Memory B cell (primary cell): ENCODE results near the gene PPP1R9B.

Experiments used
- ATAC-seq: fragments of 150-1000 bp; cut with Tn5 transposase; 2 replicates; pipeline ENCODE4 v1.10.0; 2021; ENCODE audit warnings: low read depth, mild to moderate bottlenecking, moderate library complexity
- DNase-seq, 2 donors: peaks; one replicate each; pipeline ENCODE4 v3.0.0; 2022; ENCODE audit warnings: low spot score in 2 of 2
- H3K27ac Mint-ChIP-seq: one replicate; pipeline ENCODE4 v1.8.0; 2022; ENCODE audit warnings: mild to moderate bottlenecking, moderate library complexity, mixed read lengths
- H3K27me3 Mint-ChIP-seq: one replicate; pipeline ENCODE4 v1.8.0; 2022; ENCODE audit warnings: mixed read lengths
- H3K36me3 Mint-ChIP-seq: one replicate; pipeline ENCODE4 v1.8.0; 2022; ENCODE audit warnings: mild to moderate bottlenecking, mixed read lengths
- H3K4me1 Mint-ChIP-seq: one replicate; pipeline ENCODE4 v1.8.0; 2022; ENCODE audit warnings: mixed read lengths
- H3K4me3 Mint-ChIP-seq: one replicate; pipeline ENCODE4 v1.8.0; 2022; ENCODE audit warnings: mild to moderate bottlenecking, moderate library complexity, mixed read lengths
- H3K9me3 Mint-ChIP-seq: one replicate; pipeline ENCODE4 v1.8.0; 2022; ENCODE audit warnings: mixed read lengths

The PPP1R9B gene

DNA sequence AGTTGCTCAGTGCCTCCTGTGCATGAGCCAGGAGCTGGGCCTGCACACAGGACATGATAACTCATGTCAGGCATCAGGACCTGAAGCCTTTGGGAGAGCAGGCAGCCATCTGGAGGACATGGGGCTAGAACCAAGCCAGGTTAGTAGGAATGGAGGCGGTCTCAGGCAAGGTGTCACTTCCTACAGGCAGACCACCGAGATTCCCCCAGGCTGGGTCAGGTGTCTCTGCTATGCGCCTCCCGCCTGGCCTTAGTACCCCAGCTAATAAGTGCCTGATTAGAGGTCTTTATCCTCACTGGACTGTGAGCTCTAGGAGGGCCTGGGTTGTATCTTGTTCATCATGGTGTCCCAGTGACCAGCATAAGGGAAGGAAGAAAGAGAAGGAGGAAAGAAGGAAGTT, 36.1 kb downstream of the PPP1R9B start:
- H3K4me1 Mint-ChIP-seq = peaks cover 11% of the 10 kb centered on the region
- DNase-seq (no peak), ATAC-seq (no peak)
- H3K9me3 Mint-ChIP-seq = no peaks in the 10 kb centered on the region
- H3K27me3 Mint-ChIP-seq = peaks cover 22% of the 10 kb centered on the region
- no peak overlapping the region for H3K4me3 Mint-ChIP-seq
- no peak overlapping the region for H3K27ac Mint-ChIP-seq
- peaks cover under 1% of the 10 kb centered on the region for H3K36me3 Mint-ChIP-seq

DNA sequence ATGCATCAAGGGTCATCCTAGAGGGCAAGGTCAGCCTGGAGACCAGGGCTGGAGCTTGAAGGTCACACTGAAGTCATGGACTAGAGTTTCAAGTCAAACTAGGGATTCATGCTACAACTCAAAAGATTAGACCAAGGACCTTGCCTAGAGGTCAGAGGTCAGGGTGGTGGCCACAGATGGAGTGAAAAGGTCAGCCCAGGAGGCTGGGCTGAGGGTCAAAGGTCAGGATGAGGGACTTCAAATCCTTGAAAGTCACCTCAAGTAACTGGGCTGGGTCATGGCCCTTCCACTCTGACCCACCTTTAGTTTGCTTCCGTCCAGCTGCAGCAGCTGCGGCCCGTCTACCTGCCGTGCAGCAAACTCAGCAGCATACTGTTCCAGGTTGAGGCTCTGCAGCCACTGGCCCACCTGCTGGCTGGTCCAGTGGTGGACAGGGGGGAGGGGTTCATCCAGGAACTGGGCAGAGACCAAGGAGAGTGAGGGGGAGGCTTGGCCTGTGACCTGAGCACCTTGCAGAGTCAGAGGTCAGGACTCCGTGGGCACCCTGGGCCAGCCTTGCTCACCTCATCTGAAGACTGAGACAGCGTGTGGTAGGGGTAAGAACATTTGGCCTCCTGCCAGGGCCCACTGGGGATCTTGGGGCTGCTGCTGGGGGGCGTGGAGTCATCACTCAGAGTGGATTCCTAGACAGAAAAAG, 36.7 kb downstream of the PPP1R9B start:
- ATAC-seq (no peak), DNase-seq (no peak)
- H3K4me3 Mint-ChIP-seq = no peak overlapping the region
- no peak overlapping the region for H3K27ac Mint-ChIP-seq
- H3K27me3 Mint-ChIP-seq = peaks cover 20% of the 10 kb centered on the region
- no peaks in the 10 kb centered on the region for H3K9me3 Mint-ChIP-seq
- peaks cover 11% of the 10 kb centered on the region for H3K4me1 Mint-ChIP-seq
- H3K36me3 Mint-ChIP-seq = peaks cover 6% of the 10 kb centered on the region

DNA sequence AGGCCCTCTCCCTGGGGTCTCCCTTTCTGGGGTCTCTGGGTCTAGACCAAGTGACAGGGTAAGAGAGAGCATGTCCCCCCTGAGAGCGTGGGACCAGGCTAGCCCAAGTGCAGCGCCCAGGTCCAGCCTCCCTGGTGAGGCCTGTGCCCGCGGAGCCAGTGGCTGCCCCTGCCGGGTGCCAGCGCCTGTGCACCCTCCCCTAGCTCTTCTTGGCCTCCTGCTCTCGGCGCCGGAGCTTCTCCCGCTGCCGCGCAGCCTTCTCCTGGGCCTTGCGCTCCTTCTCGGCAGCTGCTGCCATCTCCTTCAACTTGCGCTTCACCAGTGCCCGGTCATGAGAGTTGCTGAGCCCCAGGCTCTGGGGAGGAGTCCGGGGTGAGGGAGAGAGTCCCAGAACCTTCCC, 37.8 kb downstream of the PPP1R9B start:
- Mint-ChIP-seq H3K27ac (no peak overlapping the region), H3K4me1 (peaks cover 11% of the 10 kb centered on the region), H3K9me3 (no peaks in the 10 kb centered on the region), H3K4me3 (no peak overlapping the region), H3K36me3 (peaks cover 8% of the 10 kb centered on the region), H3K27me3 (peaks cover 16% of the 10 kb centered on the region)
- DNase-seq = no peak
- ATAC-seq = no peak

DNA sequence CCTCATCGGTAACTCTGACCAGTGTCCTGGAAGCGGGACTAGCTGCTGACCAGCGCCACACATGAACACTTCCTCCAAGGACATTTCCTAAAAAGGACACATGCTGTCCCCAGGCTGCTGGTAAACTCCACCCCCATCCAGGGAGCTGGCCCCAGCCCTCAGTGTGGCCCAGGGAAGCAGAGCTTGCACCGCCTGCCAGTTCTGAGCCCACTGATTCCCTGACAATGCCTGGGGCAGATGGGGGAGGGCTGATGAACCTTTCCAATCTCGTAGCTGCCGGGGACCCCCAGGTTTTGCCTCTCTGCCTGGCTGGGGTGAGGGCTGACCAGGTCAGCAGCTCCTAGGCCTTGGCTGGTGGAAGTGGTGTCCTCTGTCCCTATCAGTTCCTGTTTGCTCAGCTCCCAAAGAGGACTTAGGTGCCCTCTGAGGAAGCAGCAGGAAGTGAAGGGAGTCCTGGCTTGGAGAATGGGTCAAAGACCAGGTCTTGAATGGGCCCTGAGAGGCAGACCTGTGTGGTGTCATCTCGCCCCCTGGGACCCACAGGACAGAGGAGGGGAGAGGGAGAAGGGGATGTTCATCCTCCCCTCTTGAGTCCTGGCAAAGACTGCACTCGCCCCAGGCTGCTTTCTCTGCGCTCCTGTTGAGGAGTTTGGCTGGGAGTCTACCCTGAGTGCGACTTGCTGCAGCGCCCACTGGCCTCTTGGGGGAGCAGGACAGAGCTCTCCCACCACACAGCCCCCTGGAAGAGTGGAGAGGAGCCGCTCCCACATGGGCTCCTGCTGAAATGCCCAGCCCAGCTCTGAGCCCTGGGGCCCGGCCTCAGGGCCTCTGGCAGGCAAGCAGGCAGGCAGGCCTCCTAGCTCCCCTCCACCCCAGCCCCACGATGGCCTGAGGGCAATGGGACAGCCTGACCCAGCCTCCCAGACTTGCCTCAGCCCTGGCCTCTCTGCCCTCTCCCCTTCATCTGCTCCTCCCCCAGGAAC, 38.5 kb downstream of the PPP1R9B start:
- peaks cover 11% of the 10 kb centered on the region for H3K36me3 Mint-ChIP-seq
- no peaks in the 10 kb centered on the region for H3K9me3 Mint-ChIP-seq
- no peak for ATAC-seq
- no peak for DNase-seq
- no peak overlapping the region for H3K27ac Mint-ChIP-seq
- H3K4me1 Mint-ChIP-seq = peaks cover 7% of the 10 kb centered on the region
- H3K4me3 Mint-ChIP-seq = no peak overlapping the region
- peaks cover 14% of the 10 kb centered on the region for H3K27me3 Mint-ChIP-seq

DNA sequence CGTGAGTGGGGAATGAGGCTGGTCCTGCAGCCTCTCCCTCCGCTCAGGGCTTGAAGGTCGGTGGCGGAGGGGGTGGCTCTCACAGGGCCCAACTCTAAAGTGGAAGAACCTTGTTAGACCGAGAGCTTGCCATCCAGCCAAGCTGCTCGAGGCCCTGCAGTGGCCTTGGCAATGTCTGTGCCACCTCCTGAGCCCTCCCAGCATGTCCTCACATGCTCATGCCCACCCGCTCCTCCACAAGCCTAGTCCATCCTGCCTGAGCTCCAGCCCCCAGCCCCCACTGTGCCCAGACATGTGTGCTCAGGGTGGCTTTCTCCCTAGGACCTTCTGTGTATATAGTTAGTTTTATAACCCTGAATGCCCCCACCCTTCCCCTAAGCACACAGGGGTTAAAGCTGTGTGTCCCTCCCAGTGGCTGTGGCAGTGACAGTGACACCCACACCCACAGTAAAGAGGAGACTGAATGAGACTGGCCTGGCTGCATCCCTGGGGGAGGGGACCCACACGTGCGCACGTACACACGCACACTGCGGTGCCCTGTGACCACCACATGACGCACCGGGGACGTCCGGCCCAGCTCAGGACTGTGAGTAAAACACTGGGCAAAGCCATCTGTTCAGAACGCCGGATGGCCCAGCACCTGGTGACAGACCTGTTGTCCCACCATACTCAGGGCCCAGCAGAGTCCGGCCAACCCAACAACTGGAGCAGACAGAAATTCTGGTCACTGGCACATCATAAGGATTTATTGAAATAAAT, 39.7 kb downstream of the PPP1R9B start:
- no peak for DNase-seq
- H3K4me3 Mint-ChIP-seq = no peak overlapping the region

DNA sequence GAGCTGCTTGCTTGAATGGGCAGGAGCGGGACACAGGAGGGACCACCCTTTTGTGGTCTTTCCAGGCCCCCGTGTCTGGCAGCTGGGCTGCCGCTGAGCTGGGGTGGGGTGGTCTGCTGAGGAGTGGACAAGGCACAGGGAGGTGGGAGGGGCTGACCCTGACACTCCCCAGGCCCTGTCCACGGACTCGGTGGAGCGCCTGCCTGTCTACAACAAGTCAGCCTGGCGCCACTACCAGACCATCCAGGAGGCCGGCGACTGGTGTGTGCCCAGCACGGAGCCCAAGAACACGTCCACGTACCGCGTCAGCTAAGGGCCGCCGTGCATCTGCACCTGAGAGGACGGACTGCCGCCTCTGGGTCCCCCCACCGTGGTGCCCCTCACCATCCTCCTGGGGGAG, 40.7 kb downstream of the PPP1R9B start:
- H3K36me3 Mint-ChIP-seq = peaks cover 22% of the 10 kb centered on the region
- H3K27ac Mint-ChIP-seq = no peak overlapping the region
- peaks cover 4% of the 10 kb centered on the region for H3K27me3 Mint-ChIP-seq
- peaks cover under 1% of the 10 kb centered on the region for H3K4me1 Mint-ChIP-seq
- no peak overlapping the region for H3K4me3 Mint-ChIP-seq
- H3K9me3 Mint-ChIP-seq = no peaks in the 10 kb centered on the region
- ATAC-seq = no peak
- no peak for DNase-seq

More for the DNA sequence above, 39.7 kb downstream of the PPP1R9B start:
- Mint-ChIP-seq H3K27ac (no peak overlapping the region), H3K4me1 (peaks cover 6% of the 10 kb centered on the region), H3K36me3 (peaks cover 14% of the 10 kb centered on the region), H3K27me3 (peaks cover 10% of the 10 kb centered on the region), H3K9me3 (no peaks in the 10 kb centered on the region)
- ATAC-seq = no peak

DNA sequence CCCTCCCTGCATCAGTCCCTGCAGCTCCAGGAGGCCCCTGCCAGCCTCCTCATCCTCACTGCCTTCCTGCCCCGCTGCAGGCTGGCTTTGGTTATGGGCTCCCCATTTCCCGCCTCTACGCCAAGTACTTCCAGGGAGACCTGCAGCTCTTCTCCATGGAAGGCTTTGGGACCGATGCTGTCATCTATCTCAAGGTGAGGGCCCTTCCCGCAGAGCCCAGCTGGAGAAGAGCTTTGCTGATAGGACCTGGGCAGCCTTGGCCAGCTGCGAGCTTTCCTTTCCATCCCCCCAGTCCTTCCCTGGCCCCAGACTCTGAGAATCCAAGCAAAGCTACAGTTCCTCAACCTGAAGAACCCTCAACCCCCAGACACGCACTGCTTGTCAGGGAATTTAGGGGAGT, 41.3 kb downstream of the PPP1R9B start:
- Mint-ChIP-seq H3K36me3 (peaks cover 22% of the 10 kb centered on the region), H3K27me3 (peaks cover 3% of the 10 kb centered on the region), H3K4me1 (no peaks in the 10 kb centered on the region), H3K9me3 (no peaks in the 10 kb centered on the region), H3K4me3 (no peak overlapping the region), H3K27ac (peak overlapping the region; percentile 6)
- DNase-seq (no peak), ATAC-seq (no peak)

DNA sequence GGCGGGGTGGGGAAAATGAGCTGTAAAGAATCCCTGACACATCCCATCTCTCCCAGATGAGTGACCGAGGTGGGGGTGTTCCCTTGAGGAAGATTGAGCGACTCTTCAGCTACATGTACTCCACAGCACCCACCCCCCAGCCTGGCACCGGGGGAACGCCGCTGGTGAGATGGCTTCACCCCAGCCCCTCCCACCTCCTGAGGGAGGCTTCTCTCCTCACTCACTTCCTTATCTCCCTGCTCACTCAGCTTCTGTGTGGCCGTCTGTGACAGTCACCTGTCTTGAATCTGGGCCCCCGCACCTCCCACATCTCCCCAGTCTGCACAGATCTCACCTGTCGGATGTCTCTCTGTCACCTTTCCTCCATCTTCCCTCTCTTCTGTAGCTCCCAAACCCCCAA, 41.9 kb downstream of the PPP1R9B start:
- H3K9me3 Mint-ChIP-seq = no peaks in the 10 kb centered on the region
- H3K27me3 Mint-ChIP-seq = peaks cover 1% of the 10 kb centered on the region
- no peaks in the 10 kb centered on the region for H3K4me1 Mint-ChIP-seq
- no peak for DNase-seq
- no peak overlapping the region for H3K4me3 Mint-ChIP-seq
- H3K27ac Mint-ChIP-seq = peak overlapping the region; percentile 6
- peaks cover 22% of the 10 kb centered on the region for H3K36me3 Mint-ChIP-seq
- ATAC-seq = no peak

DNA sequence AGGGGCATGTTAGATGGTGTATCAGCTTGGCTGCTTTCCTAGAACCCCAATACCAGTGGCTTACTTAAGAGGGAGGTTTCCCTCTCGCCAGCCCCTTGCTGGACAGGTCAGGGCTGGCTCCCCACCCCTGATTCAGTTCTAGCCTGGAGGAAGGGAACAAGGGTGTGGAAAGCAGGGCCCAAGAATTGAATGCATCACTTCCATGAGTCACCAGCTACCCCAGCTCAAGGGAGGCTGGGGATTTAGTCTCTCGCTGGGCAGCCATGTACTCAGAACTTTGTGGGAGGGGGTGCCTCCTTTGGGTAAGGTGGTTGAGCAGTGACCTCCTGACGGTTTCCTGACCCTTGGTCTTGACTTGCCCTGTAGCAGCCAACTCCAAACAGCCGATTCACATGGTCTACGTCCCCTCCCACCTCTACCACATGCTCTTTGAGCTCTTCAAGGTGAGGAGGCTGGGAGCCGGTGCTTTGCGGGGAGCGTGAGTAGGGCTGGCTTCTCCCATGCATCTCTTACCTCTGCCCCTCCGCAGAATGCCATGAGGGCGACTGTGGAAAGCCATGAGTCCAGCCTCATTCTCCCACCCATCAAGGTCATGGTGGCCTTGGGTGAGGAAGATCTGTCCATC, 42.6 kb downstream of the PPP1R9B start:
- DNase-seq = no peak
- no peaks in the 10 kb centered on the region for H3K9me3 Mint-ChIP-seq
- H3K36me3 Mint-ChIP-seq = peaks cover 22% of the 10 kb centered on the region
- no peak overlapping the region for H3K27ac Mint-ChIP-seq
- no peak for ATAC-seq
- H3K4me3 Mint-ChIP-seq = no peak overlapping the region
- no peaks in the 10 kb centered on the region for H3K27me3 Mint-ChIP-seq
- no peaks in the 10 kb centered on the region for H3K4me1 Mint-ChIP-seq

DNA sequence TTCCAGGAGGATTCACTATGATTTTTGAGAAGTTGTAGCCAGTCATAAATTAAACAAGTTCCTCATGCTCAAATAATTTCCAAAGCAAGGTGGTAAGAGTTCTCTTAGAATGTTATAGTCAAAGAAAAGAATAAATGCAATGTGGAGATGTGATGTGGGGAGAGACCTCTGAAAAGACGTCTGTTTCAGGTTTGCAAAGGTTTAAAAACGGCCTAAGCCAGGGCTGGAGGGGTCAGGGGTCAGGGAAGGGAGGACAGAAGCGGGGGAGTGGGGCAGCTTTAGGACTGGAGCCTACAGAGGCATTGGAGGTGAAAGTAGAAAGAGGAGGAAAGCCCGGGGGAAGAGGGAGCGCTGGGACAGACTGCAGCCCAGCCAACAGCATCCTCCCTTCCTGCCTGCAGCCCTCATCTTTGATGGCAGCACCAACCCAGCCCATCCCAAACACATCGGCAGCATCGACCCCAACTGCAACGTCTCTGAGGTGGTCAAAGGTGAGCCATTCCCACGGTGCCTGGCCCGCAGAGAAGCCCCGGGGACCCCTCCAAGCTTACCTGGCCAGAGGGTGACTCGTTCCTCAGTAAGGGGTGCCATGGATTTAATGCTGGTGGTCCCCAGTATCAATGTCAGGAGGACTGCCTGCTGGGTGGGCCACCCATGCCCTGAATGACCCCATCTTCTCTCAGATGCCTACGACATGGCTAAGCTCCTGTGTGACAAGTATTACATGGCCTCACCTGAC, 43.9 kb downstream of the PPP1R9B start:
- ATAC-seq = no peak
- no peaks in the 10 kb centered on the region for H3K27me3 Mint-ChIP-seq
- no peak overlapping the region for H3K27ac Mint-ChIP-seq
- DNase-seq = no peak
- no peaks in the 10 kb centered on the region for H3K9me3 Mint-ChIP-seq
- H3K4me1 Mint-ChIP-seq = no peaks in the 10 kb centered on the region
- H3K36me3 Mint-ChIP-seq = peaks cover 22% of the 10 kb centered on the region
- no peak overlapping the region for H3K4me3 Mint-ChIP-seq

DNA sequence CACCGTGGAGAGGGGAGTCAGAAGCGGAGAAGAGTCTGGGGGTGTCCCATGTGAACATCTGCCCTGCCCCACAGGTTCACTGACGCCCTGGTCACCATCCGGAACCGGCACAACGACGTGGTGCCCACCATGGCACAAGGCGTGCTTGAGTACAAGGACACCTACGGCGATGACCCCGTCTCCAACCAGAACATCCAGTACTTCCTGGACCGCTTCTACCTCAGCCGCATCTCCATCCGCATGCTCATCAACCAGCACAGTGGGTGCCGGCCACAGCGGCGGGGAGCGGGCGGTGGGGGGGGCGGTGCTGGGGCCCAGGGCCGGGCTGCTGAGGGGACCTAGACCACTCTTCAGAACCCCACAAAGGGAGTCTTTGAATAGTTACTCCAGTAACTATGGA, 44.7 kb downstream of the PPP1R9B start:
- Mint-ChIP-seq H3K27me3 (no peaks in the 10 kb centered on the region), H3K9me3 (no peaks in the 10 kb centered on the region), H3K4me1 (no peaks in the 10 kb centered on the region), H3K4me3 (no peak overlapping the region), H3K36me3 (peaks cover 22% of the 10 kb centered on the region), H3K27ac (no peak overlapping the region)
- DNase-seq (no peak), ATAC-seq (no peak)

DNA sequence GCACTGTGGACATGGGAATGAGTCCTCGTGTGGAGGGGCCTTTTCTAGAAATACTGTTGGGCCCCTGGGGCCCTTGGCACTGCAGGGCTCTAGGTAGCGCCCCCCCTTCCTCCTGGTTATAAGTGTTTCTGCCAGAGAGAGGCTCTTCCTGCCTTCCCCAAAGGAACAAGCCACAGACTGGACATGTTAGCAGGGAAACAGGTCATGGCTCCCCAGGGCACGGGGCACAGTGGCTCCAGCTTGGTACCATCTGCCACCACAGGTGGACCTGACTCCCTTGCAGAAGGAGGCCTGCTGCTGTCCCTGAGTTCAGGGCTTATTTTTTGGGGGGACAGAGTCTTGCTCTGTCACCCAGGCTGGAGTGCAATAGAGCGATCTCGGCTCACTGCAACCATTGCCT, 46.5 kb downstream of the PPP1R9B start:
- ATAC-seq (no peak), DNase-seq (no peak)
- peaks cover 2% of the 10 kb centered on the region for H3K4me1 Mint-ChIP-seq
- no peak overlapping the region for H3K27ac Mint-ChIP-seq
- H3K36me3 Mint-ChIP-seq = peaks cover 18% of the 10 kb centered on the region
- no peaks in the 10 kb centered on the region for H3K9me3 Mint-ChIP-seq
- no peak overlapping the region for H3K4me3 Mint-ChIP-seq
- H3K27me3 Mint-ChIP-seq = no peaks in the 10 kb centered on the region

DNA sequence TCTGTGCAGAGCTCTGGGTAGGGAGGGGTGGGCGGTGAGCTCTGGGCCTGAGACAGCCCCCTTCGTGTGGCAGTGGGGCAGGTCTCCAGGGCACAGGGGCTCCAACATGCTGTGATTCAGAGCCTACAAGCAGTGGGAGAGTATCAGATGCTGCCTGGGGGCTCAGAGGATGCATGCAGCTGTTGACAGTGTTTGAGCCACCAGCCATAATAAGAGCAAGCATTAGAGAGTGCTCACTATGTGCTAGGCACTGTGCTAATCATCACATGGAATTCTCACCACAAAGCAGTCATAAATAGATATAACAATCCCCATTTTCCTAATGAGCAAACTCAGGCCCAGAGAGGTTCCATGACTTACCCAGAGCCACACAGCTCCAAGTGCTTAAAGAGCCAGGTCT, 47.2 kb downstream of the PPP1R9B start:
- ATAC-seq (no peak), DNase-seq (no peak)
- H3K36me3 Mint-ChIP-seq = peaks cover 16% of the 10 kb centered on the region
- no peak overlapping the region for H3K27ac Mint-ChIP-seq
- no peaks in the 10 kb centered on the region for H3K9me3 Mint-ChIP-seq
- H3K4me1 Mint-ChIP-seq = peaks cover 6% of the 10 kb centered on the region
- no peaks in the 10 kb centered on the region for H3K27me3 Mint-ChIP-seq
- H3K4me3 Mint-ChIP-seq = no peak overlapping the region
